ENCODE results near the gene SNCB.
A peak's percentile ranks its signal among the peaks of the same experiment; 100 is the strongest.

Gene SNCB

GRCh38 chr5:176662371-176663333 lies 32.3 kb upstream of the SNCB start:
- DNase-seq (ENCODE audit: low read depth) = no peak
- no peak overlapping the region for H3K4me3 ChIP-seq (ENCODE audit: low read depth, low read length)
- TF ChIP-seq POLR2A (IDR thresholded peaks at IDR 0.05; ENCODE audit: extremely low read depth, insufficient read length) = no peak
- TF ChIP-seq CTCF (IDR thresholded peaks at IDR 0.05; ENCODE audit: low read depth, low read length) = no peak

GRCh38 chr5:176661676-176662075 lies 31.3 kb upstream of the SNCB start:
- no peak overlapping the region for H3K4me3 ChIP-seq (ENCODE audit: low read depth, low read length)
- DNase-seq (ENCODE audit: low read depth) = no peak
- TF ChIP-seq CTCF (IDR thresholded peaks at IDR 0.05; ENCODE audit: low read depth, low read length) = no peak
- TF ChIP-seq POLR2A (IDR thresholded peaks at IDR 0.05; ENCODE audit: extremely low read depth, insufficient read length) = no peak
- no peak for TF ChIP-seq MYC (IDR thresholded peaks at IDR 0.05; ENCODE audit: low read depth, low read length)
- TF ChIP-seq MAX (IDR thresholded peaks at IDR 0.05; ENCODE audit: low read depth, low read length) = no peak

- peak; percentile 83 for TF ChIP-seq CTCF (IDR thresholded peaks at IDR 0.05; ENCODE audit: low read depth, low read length)
- TF ChIP-seq MYC (IDR thresholded peaks at IDR 0.05; ENCODE audit: low read depth, low read length) = 0 out of 2 replicates have a peak, but pooled peaks have one; percentile 8
- TF ChIP-seq MAX (IDR thresholded peaks at IDR 0.05; ENCODE audit: low read depth, low read length) = no peak
- DNase-seq (ENCODE audit: low read depth) = peak; percentile 79
- no peak overlapping the region for H3K4me3 ChIP-seq (ENCODE audit: low read depth, low read length)
Observed at GRCh38 chr5:176660860-176661641, 30.7 kb upstream of the SNCB start.

- TF ChIP-seq CTCF (IDR thresholded peaks at IDR 0.05; ENCODE audit: low read depth, low read length) (no peak), POLR2A (IDR thresholded peaks at IDR 0.05; ENCODE audit: extremely low read depth, insufficient read length) (no peak), MAX (IDR thresholded peaks at IDR 0.05; ENCODE audit: low read depth, low read length) (no peak), MYC (IDR thresholded peaks at IDR 0.05; ENCODE audit: low read depth, low read length) (no peak)
- DNase-seq (ENCODE audit: low read depth) = no peak
Observed at GRCh38 chr5:176660530-176660859, 30.2 kb upstream of the SNCB start.

GRCh38 chr5:176659860-176660461 lies 29.6 kb upstream of the SNCB start:
- DNase-seq (ENCODE audit: low read depth) = no peak
- no peak for TF ChIP-seq MYC (IDR thresholded peaks at IDR 0.05; ENCODE audit: low read depth, low read length)
- TF ChIP-seq CTCF (IDR thresholded peaks at IDR 0.05; ENCODE audit: low read depth, low read length) = no peak
- TF ChIP-seq POLR2A (IDR thresholded peaks at IDR 0.05; ENCODE audit: extremely low read depth, insufficient read length) = no peak
- no peak for TF ChIP-seq MAX (IDR thresholded peaks at IDR 0.05; ENCODE audit: low read depth, low read length)
- no peak overlapping the region for H3K4me3 ChIP-seq (ENCODE audit: low read depth, low read length)

More at GRCh38 chr5:176660530-176660859, 30.2 kb upstream of the SNCB start:
- H3K4me3 ChIP-seq (ENCODE audit: low read depth, low read length) = no peak overlapping the region
